HCT116 (cell line): Measurements from ENCODE around the gene NRP1.

ENCODE experiments used
- EZH2phosphoT487 ChIP-seq: fragments of 200-600 bp; IDR thresholded peaks from 2 replicates; pipeline ENCODE4 v1.6.1; 2018; ENCODE audit warnings: antibody characterized with exemption, borderline replicate concordance
- SP1 ChIP-seq: IDR thresholded peaks from 2 replicates; pipeline ENCODE4 v1.6.1; 2012; ENCODE audit warnings: low read depth
- ZNF274 ChIP-seq: fragments of 200-500 bp; sonication (Bioruptor generic); IDR thresholded peaks from 2 replicates; pipeline ENCODE4 v1.6.1; 2014; ENCODE audit warnings: mild to moderate bottlenecking, low read depth, low read length, inconsistent platforms
- TF ChIP-seq, protein P1 (sequence below), 3 experiments: fragments of 200-600 bp in 1 of 3; sonication (generic) in 1 of 3; IDR thresholded peaks in 2 of 3; conservative IDR thresholded peaks in 1 of 3; 2 replicates each; pipeline ENCODE4 v1.5.1; 2012 to 2017; ENCODE audit warnings: low read depth in 2 of 3, low read length in 2 of 3, antibody characterized with exemption in 1 of 3, borderline replicate concordance in 1 of 3, control low read depth in 1 of 3, mild to moderate bottlenecking in 1 of 3, mixed read lengths in 1 of 3, mixed run types in 1 of 3, moderate library complexity in 1 of 3; ENCODE audit not compliant: insufficient read depth in 1 of 3

DNA sequence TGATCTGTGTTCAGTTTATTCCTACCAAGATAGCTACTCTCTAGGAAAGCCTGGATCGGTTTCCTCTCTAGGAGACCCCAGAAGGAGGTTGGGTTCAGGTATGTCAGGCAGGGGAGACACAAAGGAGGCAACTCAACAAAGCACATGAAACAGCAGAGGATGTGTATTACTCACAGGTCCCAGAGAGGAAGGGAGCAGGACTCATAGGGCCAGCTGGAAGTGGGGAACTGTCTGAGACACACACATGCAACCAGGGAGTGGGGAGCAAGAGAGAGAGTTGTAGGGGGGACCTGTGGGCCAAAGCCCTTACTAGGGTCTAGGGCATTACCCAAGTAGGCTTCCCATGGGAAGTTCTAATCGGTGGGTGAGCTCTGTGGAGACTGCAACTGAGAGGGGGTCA lies 10.2 kb upstream of the NRP1 start:
- TF ChIP-seq, protein P1, sequence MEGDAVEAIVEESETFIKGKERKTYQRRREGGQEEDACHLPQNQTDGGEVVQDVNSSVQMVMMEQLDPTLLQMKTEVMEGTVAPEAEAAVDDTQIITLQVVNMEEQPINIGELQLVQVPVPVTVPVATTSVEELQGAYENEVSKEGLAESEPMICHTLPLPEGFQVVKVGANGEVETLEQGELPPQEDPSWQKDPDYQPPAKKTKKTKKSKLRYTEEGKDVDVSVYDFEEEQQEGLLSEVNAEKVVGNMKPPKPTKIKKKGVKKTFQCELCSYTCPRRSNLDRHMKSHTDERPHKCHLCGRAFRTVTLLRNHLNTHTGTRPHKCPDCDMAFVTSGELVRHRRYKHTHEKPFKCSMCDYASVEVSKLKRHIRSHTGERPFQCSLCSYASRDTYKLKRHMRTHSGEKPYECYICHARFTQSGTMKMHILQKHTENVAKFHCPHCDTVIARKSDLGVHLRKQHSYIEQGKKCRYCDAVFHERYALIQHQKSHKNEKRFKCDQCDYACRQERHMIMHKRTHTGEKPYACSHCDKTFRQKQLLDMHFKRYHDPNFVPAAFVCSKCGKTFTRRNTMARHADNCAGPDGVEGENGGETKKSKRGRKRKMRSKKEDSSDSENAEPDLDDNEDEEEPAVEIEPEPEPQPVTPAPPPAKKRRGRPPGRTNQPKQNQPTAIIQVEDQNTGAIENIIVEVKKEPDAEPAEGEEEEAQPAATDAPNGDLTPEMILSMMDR (IDR thresholded peaks at IDR 0.05 in 2 of 3, conservative IDR thresholded peaks at IDR 0.05 in 1 of 3; ENCODE audit: borderline replicate concordance in 1 of 3, insufficient read depth in 1 of 3, low read depth in 2 of 3, low read length in 2 of 3), result no peak
- TF ChIP-seq EZH2phosphoT487 (no peak), SP1 (no peak), ZNF274 (no peak)
